LNCaP clone FGC (cell line): ENCODE data around the gene MC1R.

ENCODE experiments used
- DNase-seq: peaks from one replicate; pipeline ENCODE4 v3.0.0-alpha.2; 2011; ENCODE audit warnings: low read depth
- H3K4me3 ChIP-seq: 2 replicates; pipeline ENCODE4 v1.5.1; 2011; ENCODE audit warnings: mild to moderate bottlenecking, low read depth, low read length, control low read depth
- CTCF ChIP-seq: IDR thresholded peaks from 2 replicates; pipeline ENCODE4 v1.5.1; 2012; ENCODE audit warnings: mild to moderate bottlenecking; ENCODE audit not compliant: control insufficient read depth, insufficient read depth; ENCODE audit errors: extremely low read depth

The MC1R gene

GRCh38 chr16:89904606-89905510 is 13.8 kb upstream of the MC1R start:
- no peak for TF ChIP-seq CTCF
- no peak for DNase-seq
- H3K4me3 ChIP-seq: no peak overlapping the region

GRCh38 chr16:89905511-89906139 is 13.0 kb upstream of the MC1R start:
- no peak overlapping the region for H3K4me3 ChIP-seq
- DNase-seq: no peak
- no peak for TF ChIP-seq CTCF

- DNase-seq: no peak
- no peak for TF ChIP-seq CTCF
- H3K4me3 ChIP-seq: no peak overlapping the region
Observed at GRCh38 chr16:89906140-89907025, 12.3 kb upstream of the MC1R start.

- no peak overlapping the region for H3K4me3 ChIP-seq
- DNase-seq: no peak
- TF ChIP-seq CTCF: no peak
Observed at GRCh38 chr16:89907055-89907814, 11.4 kb upstream of the MC1R start.

GRCh38 chr16:89908236-89908635 is 10.4 kb upstream of the MC1R start:
- no peak for TF ChIP-seq CTCF
- no peak for DNase-seq
- H3K4me3 ChIP-seq: no peak overlapping the region
